ENCODE results near the gene TRAPPC1.
"Not testable (repeated sequence)": the region's sequence is repeated elsewhere in the genome, so short reads cannot be mapped to it uniquely, and the experiment has no call there.

TRAPPC1 gene, protein sequence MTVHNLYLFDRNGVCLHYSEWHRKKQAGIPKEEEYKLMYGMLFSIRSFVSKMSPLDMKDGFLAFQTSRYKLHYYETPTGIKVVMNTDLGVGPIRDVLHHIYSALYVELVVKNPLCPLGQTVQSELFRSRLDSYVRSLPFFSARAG

DNA sequence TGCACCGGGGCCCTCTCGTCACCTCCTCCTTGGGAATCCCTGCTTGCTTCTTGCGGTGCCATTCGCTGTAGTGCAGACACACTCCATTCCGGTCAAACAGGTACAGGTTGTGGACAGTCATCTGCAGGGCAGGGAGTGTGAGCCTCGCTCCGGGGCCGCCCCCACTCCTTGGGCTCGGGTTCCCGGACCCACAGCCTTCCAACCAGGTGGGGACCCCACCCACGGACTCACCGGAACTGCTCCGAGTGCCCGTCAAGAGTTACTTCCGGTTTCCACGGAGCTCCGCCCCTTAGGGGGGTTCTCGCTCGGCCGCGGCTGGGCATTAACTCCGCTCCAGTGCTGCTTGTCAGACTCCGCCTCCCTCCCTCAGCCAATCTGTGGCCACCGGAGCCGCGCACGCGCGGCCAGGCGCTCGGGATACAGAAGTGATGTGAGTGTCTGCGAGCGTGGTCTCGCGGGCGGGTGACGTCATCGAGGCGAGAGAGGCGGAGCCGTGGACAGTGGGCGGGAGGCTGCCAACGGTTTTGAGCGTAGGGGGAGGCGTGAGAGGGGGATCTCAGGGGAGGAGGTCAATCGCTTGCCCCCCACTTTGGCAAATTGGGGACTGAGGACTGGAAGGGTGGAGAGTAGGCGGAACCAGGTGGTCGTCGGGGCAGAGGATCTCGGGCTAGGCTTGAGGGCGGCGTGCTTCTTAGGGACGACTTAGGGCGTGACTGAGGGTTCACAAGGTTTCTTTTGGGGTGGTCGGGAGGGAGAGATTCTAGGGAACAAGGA is at the start of gene TRAPPC1, which contains the start of gene CNTROB:
Gene TRAPPC1, minus strand, starts transcription at position 238 of the 774 bp plus-strand sequence. Its CDS starts 117 bp downstream, at position 121.
Gene CNTROB, plus strand, starts transcription at position 498 of the 774 bp plus-strand sequence. CDS start 874 bp downstream, outside the sequence.
- DNase-seq = peak; percentile 62

DNA sequence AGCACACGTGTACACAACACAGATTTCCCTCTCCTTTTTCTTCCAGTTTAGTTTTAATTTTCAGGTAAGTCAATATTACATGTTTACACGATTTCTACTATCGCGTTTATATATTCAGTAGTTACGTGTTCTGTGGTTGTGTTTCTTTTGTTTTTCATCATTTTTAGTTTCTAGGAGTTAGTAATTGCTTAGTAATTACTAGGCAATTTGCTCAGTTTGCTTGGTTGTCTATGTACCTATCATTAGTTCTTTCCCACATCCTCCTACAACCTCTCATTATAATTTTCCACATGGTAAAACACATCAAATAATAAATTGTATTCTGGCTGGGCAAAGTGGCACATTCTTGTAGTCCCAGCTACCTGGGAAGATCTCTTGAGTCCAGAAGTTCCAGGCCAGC is 46.1 kb upstream of the TRAPPC1 start:
- no peak for DNase-seq

DNA sequence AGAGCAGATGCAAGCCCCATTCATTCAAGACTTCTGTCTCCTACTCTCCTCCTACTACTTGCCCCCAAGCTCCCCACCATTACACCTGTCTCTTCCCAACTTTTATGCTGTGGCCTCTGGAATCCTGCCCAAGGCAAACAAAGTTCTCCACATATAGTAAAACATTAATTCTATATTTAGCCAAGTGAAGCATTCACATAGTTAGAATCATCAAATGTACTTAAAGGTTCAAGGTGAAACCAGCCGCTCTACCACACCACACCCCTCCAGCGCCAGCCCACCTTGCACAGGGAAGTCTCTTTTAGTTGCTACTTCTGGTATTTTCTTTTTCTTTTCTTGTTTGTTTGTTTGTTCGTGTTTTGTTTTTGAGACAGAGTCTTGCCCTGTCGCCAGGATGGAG is 45.3 kb upstream of the TRAPPC1 start:
- no peak for DNase-seq

GRCh38 chr17:7974638-7975131 is 42.9 kb upstream of the TRAPPC1 start:
- DNase-seq = no peak

GRCh38 chr17:7972131-7972785 is 40.5 kb upstream of the TRAPPC1 start:
- no peak for DNase-seq

DNA sequence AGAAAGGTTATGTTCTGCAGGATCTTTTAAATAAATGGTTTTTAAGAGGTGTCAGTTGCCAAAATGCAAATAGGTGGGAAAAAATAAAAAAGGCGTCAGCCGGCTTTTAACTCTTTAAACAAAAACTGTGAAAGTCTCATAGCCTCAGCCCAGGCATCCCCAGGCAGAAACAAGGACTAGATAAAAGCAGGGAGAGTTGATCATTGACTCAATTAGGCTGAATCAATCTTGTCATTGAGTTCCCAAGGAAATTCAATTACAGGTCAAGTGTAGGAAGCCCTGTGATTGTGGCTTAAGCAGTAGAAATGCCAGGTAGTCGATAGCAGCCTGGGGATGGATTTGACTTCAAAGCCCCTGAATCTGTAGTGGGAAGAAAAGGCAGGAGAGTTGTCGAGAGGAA is 39.9 kb upstream of the TRAPPC1 start:
- DNase-seq = no peak

- DNase-seq = no peak
Measured at GRCh38 chr17:7969433-7969832, 37.7 kb upstream of the TRAPPC1 start.

- DNase-seq = no peak
Measured at GRCh38 chr17:7967751-7968150, 36.0 kb upstream of the TRAPPC1 start.

DNA sequence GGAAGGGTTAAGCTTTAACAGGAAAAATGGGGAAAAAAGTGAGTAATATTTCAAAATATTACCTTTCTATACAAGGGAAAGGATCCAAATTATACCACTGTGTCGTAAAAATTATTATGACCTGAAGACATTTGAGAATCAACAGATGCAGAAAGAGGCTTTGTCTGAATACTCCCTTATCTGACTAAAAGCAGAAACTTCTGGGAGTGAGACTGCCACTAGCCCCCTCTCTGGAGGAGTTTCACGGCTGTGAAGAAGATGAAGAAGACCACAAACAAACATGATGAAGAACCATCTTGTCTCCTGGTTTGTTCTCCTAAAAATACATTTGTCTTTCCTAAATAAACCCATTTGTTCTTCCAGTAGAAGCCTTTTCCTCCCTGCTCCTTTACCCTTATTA is 29.7 kb upstream of the TRAPPC1 start:
- no peak for DNase-seq

DNA sequence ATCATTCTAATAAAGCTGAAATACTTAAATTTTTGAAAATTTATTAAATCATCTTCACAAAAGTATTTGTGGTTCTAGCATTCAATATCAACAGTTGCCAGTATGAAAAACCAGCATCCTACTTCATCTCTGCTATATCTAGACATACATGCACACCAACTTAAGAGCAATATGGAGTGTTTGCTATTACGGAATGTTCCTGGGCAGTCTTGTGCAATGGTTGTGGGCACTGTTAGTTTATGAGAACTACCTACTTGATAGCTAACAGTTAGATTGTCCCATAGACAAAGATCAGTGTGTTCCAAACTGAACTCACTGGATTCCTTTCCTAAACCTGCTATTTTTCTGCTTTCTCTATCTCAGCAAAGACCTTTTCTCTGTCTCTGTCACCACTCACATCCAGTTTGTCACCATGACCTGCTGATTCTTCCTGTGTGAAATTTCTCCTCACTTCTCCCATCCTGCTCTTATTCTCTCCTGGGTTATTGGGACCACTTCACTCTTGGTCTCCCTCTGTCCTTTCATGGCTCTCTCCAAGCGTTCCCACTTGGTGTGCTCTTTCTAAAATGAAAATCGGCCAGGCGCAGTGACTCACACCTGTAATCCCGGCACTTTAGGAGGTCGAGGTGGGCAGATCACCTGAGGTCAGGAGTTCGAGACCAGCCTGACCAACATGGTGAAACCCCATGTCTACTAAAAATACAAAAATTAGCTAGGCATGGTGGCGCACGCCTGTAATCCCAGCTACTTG is 27.9 kb upstream of the TRAPPC1 start:
- no peak for DNase-seq

DNA sequence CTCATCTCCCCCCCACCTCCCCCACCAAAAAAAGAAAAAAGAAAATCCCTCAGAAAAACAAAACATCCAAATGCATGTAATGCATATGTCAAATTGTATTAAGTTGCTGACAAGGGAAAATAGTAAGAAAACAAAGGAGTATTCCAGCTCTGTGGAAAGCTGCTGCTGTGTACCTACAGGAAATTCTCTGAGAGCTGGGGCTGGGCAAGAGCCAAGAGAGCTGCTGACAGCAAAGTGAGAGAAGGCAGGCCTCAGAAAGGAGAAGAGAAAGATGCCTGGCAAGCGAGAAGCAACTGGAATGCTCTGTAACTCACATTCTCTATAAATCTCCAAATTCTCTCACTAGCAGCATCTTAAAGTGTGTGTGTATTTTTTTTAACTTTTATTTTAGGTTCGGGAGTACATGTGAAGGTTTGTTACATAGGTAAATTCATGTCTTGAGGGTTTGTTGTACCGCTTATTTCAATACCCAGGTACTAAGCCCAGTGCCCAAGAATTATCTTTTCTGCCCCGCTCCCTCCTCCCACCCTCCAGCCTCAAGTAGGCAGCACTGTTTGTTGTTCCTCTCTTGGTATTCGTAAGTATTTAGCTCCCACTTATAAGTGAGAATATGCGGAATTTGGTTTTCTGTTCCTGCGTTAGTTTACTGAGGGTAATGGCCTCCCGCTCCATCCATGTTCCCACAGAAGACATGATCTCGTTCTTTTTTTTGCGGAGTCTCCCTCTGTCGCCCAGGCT is 24.7 kb upstream of the TRAPPC1 start:
- no peak for DNase-seq

- no peak for DNase-seq
Measured at GRCh38 chr17:7955414-7956227, 23.9 kb upstream of the TRAPPC1 start.

- DNase-seq = not testable (repeated sequence)
Measured at GRCh38 chr17:7953266-7953665, 21.5 kb upstream of the TRAPPC1 start.

DNA sequence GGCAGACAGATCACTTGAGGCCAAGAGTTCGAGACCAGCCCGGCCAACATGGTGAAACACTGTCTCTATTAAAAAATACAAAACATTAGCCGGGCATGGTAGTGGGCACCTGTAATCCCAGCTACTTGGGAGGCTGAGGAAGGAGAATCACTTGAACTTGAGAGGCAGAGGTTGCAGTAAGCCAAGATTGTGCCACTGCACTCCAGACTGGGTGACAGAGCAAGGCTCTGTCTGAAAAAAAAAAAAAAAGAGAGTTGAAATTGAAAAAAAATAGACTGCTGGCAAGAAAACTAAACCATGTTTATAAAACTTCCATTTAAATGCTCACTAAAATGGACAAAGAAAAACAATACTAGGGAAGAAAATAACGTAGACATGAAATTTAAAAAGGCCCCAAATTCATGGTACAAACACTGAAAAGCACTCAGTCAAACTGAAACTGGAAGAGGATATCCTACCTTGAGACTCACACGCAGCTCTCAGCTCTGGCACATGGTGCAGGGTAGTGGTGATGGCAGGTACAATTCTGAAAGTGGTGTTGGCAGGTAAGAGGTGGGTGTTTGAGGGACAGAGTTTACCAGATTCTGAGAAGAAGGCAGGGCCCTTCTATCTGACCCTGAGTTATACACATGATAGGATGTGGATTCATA is 19.5 kb upstream of the TRAPPC1 start:
- no peak for DNase-seq

GRCh38 chr17:7950578-7950977 is 18.8 kb upstream of the TRAPPC1 start:
- no peak for DNase-seq

GRCh38 chr17:7947651-7948050 is 15.9 kb upstream of the TRAPPC1 start:
- DNase-seq = no peak

DNA sequence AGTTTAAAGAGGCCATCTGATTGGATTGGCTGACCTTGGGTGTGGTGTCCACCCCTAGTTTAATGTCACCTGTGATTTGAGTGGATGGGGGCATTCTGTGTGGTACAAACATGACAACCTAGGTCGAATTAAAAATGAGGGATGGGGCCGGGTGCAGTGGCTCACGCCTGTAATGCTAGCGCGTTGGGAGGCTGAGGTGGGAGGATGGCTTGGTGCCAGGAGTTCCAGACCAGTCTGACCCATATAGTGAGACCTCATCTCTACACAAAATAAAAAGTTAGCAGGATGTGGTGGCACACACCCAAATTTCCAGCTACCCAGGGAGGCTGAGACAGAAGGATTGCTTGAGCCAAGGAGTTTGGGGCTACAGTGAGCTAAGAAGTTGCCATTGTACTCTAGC is 14.7 kb upstream of the TRAPPC1 start:
- no peak for DNase-seq

- DNase-seq = no peak
Measured at GRCh38 chr17:7945651-7946050, 13.9 kb upstream of the TRAPPC1 start.

DNA sequence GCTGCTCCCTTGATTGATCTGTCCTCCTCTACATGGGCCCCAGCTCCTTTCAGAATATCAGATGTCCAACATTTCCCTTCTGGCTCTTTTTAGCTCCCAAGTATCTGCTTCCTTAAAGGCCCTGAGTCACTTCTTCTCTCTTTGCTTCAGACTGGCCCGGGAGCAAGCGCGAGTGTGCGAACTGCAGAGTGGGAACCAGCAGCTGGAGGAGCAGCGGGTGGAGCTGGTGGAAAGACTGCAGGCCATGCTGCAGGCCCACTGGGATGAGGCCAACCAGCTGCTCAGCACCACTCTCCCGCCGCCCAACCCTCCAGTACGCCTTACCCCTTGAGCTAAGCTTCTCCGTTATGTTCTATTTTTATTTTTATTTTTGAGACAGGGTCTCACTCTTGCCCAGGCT is 12.6 kb upstream of the TRAPPC1 start:
- no peak for DNase-seq

- no peak for DNase-seq
Measured at GRCh38 chr17:7943291-7943690, 11.5 kb upstream of the TRAPPC1 start.

DNA sequence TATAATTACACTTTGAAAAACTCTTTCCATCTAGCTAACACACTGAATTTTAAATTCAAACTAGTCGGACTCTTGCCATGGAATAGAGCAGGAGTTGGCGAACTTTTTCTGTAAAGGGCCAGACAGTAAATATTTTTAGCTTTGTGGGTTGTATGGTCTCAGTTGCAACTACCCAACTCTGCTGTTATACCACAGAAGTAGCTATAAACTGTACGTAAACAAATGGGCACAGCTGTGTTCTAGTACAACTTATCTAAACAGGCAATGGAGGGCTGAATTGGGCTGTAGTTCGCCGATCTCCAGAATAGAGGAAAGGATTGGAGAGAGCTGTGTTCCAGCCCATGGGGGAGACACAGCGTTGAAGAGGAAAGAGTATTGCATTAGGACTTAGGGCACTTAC is 9.0 kb upstream of the TRAPPC1 start:
- no peak for DNase-seq

Data from NCI-H187 treated with DMSO at 0.1 percent for 48 hours (cell line).